Spleen (tissue), 7 donors: ENCODE results near the gene EVI5L.

Experiments
- CTCF ChIP-seq, 11 experiments: fragments of 200-600 bp in 7 of 11; fragments of 450-650 bp in 4 of 11; sonication (generic) in 4 of 11; IDR thresholded peaks in 8 of 11; conservative IDR thresholded peaks in 3 of 11; 1 replicate in 7 of 11; 2 replicates in 4 of 11; pipeline versions ENCODE4 v1.4.0 to v1.8.0; 2016 to 2021; ENCODE audit warnings: antibody characterized with exemption in 11 of 11, inconsistent platforms in 4 of 11, mild to moderate bottlenecking in 1 of 11
- POLR2A ChIP-seq, 3 donors: fragments of 450-650 bp; IDR thresholded peaks; one replicate each; pipeline ENCODE4 v1.5.1; 2017; ENCODE audit warnings: antibody characterized with exemption in 3 of 3, mild to moderate bottlenecking in 1 of 3
- donor health status: DM: no; HTN: no; CAD: no; lungs with moderate emphysema.
- donor health status: DM: no; HTN: no; CAD: no.
- donor health status: DM: no; HTN: no; CAD: no.

GRCh38 chr19:7845390-7846154 lies 15.6 kb downstream of the EVI5L start:
- TF ChIP-seq POLR2A (IDR thresholded peaks at IDR 0.05) (no peak), CTCF (IDR thresholded peaks at IDR 0.05 in 8 of 11, conservative IDR thresholded peaks at IDR 0.05 in 3 of 11) (no peak)
